HEK293 (cell line): ENCODE data around the gene PAQR7.
"Not testable (repeated sequence)": the region's sequence is repeated elsewhere in the genome, so short reads cannot be mapped to it uniquely, and the experiment has no call there.

Experiments used
- CTCF ChIA-PET: fragments of 350-600 bp; formaldehyde crosslinking; extraction: SDS; loops from one replicate; lab custom pipeline; 2021; ENCODE audit warnings: antibody characterized with exemption; lab: Yijun Ruan, JAX
- POLR2A ChIA-PET: fragments of 300-600 bp; formaldehyde crosslinking; extraction: SDS; loops from one replicate; lab custom pipeline; 2020; ENCODE audit warnings: antibody characterized with exemption, inconsistent platforms; lab: Yijun Ruan, JAX
- H3K27ac ChIP-seq: fragments of 200-500 bp; sonication (Bioruptor generic); 2 replicates; pipeline ENCODE4 v1.5.1; 2014; ENCODE audit warnings: low read depth, low read length, control low read depth, inconsistent platforms; ENCODE audit errors: extremely low read depth
- H3K36me3 ChIP-seq, 2 experiments: fragments of 200-500 bp in 1 of 2; sonication (Bioruptor generic) in 1 of 2; 1 replicate in 1 of 2; 2 replicates in 1 of 2; pipeline ENCODE4 v1.5.1; 2014 to 2017; ENCODE audit warnings: inconsistent platforms in 2 of 2, low read length in 2 of 2; ENCODE audit not compliant: control insufficient read depth in 2 of 2, insufficient read depth in 1 of 2
- H3K4me1 ChIP-seq: fragments of 200-500 bp; sonication (Bioruptor generic); 2 replicates; pipeline ENCODE4 v1.5.1; 2014; ENCODE audit warnings: mild to moderate bottlenecking, low read length, inconsistent platforms; ENCODE audit not compliant: control insufficient read depth, insufficient read depth
- H3K4me3 ChIP-seq: 2 replicates; pipeline ENCODE4 v1.5.1; 2011; ENCODE audit warnings: low read depth, mild to moderate bottlenecking, control low read depth, low read length, moderate library complexity
- H3K9me3 ChIP-seq: fragments of 200-500 bp; sonication (Bioruptor generic); 2 replicates; pipeline ENCODE4 v1.5.1; 2014; ENCODE audit warnings: low read depth, low read length, inconsistent platforms; ENCODE audit not compliant: control insufficient read depth, insufficient read depth
- HOXC10 ChIP-seq: sonication (generic); formaldehyde crosslinking; IDR thresholded peaks from 2 replicates; pipeline ENCODE4 v1.8.1; 2023; ENCODE audit warnings: mild to moderate bottlenecking, missing genetic modification reagents
- SCRT2 ChIP-seq: fragments of 450-650 bp; formaldehyde crosslinking; IDR thresholded peaks from 2 replicates; pipeline ENCODE4 v1.5.1; 2016; ENCODE audit warnings: missing biosample characterization, missing genetic modification characterization
- ZBTB17 ChIP-seq: fragments of 450-650 bp; formaldehyde crosslinking; IDR thresholded peaks from 2 replicates; pipeline ENCODE4 v1.5.1; 2016; ENCODE audit warnings: missing biosample characterization, missing genetic modification characterization
- ZNF654 ChIP-seq: fragments of 450-650 bp; formaldehyde crosslinking; IDR thresholded peaks from 2 replicates; pipeline ENCODE4 v1.5.1; 2016; ENCODE audit warnings: low read depth, missing biosample characterization, missing genetic modification characterization
- TF ChIP-seq, protein P1 (sequence below): fragments of 450-650 bp; formaldehyde crosslinking; IDR thresholded peaks from 2 replicates; pipeline ENCODE4 v1.5.1; 2017; ENCODE audit warnings: missing biosample characterization, missing genetic modification characterization
- TF ChIP-seq, protein P2 (sequence below): fragments of 450-650 bp; formaldehyde crosslinking; IDR thresholded peaks from 2 replicates; pipeline ENCODE4 v1.5.1; 2016; ENCODE audit warnings: missing biosample characterization, missing genetic modification characterization
- TF ChIP-seq, protein P3 (sequence below): fragments of 450-650 bp; IDR thresholded peaks from 2 replicates; pipeline ENCODE4 v1.5.1; 2018; ENCODE audit warnings: missing biosample characterization, mild to moderate bottlenecking, missing genetic modification characterization
- TF ChIP-seq, protein P4 (sequence below): fragments of 450-650 bp; formaldehyde crosslinking; IDR thresholded peaks from 2 replicates; pipeline ENCODE4 v1.5.1; 2016; ENCODE audit warnings: missing biosample characterization, missing genetic modification characterization
- TF ChIP-seq, protein P5 (sequence below): fragments of 450-650 bp; formaldehyde crosslinking; IDR thresholded peaks from 2 replicates; pipeline ENCODE4 v1.5.1; 2016; ENCODE audit warnings: missing biosample characterization, missing genetic modification characterization

PAQR7 gene

DNA sequence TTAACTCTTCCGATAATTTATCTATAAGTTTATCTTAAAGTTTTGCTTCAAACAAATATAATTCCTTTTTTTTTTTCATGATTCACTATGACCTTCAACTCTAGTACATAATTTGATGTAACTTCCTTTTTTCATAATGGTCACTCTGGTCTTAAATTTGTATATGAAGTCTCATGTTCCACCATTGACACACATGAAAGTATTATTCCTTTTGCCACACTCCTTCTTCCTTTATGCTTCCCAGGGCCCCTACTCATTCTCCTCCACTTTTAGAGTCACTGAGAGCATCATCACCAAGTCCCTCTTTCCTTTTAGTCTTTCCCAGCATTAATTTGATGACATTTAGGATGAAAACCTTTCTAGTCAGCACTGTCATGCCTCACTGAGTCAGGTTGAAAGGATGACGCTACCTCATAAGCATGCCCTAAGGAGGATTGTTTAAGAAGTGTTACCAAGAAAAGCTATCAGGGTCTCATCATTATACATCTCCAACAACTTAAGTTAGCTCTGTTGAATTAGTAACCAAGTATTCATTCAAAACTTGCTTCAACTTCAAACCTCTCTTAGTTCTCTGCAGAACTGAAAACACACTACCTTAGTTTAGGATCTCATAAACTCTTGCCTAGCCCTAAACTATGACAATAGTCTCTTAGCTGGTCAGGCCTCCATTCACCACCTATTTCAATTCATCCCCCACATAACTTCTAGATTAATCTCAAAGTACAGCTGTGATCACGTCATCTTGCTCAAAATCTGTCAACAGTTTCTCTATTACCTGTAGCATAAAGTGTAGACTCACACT is 30.8 kb downstream of the PAQR7 start:
- ChIA-PET POLR2A (interaction anchor here (0.6 to 1.5 kb wide), 3 partner anchors 14 to 597 kb away, joined by 3 to 7 read pairs (median 4); partner anchors contain the start of gene RSRP1), CTCF (interaction anchor here (0.6 to 2.0 kb wide), 7 partner anchors 9 to 379 kb away, joined by 3 to 9 read pairs (median 4); no protein-coding TSS in a partner anchor)
- no peaks in the 10 kb centered on the region; a peak in 1 of 3 replicates for H3K36me3 ChIP-seq
- TF ChIP-seq, protein P1, sequence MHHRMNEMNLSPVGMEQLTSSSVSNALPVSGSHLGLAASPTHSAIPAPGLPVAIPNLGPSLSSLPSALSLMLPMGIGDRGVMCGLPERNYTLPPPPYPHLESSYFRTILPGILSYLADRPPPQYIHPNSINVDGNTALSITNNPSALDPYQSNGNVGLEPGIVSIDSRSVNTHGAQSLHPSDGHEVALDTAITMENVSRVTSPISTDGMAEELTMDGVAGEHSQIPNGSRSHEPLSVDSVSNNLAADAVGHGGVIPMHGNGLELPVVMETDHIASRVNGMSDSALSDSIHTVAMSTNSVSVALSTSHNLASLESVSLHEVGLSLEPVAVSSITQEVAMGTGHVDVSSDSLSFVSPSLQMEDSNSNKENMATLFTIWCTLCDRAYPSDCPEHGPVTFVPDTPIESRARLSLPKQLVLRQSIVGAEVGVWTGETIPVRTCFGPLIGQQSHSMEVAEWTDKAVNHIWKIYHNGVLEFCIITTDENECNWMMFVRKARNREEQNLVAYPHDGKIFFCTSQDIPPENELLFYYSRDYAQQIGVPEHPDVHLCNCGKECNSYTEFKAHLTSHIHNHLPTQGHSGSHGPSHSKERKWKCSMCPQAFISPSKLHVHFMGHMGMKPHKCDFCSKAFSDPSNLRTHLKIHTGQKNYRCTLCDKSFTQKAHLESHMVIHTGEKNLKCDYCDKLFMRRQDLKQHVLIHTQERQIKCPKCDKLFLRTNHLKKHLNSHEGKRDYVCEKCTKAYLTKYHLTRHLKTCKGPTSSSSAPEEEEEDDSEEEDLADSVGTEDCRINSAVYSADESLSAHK (tag by site-specific recombination), result no peak
- peak; percentile 58 for TF ChIP-seq SCRT2
- H3K4me3 ChIP-seq, result no peak overlapping the region
- H3K4me1 ChIP-seq, result peaks cover 3% of the 10 kb centered on the region; the same call in 1 of the 2 replicates
- H3K27ac ChIP-seq, result no peak overlapping the region
- H3K9me3 ChIP-seq, result no peaks in the 10 kb centered on the region

DNA sequence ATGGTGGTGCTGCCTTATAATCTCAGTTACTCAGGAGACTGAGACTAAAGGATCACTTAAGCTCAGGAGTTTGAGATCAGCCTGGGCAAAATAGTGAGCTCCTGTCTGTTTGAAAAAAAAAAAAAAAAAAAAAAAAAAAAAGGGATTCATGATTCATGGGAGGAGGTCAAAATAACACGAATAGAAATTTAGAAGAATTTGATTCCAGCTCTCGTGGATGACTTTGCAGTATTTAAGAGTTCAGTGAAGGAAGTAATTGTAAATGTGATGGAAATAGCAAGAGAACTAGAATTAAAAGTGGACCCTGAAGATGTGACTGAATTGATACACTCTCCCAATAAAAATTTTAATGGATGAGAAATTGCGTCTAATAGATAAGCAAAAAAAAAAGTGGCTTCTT is 32.0 kb downstream of the PAQR7 start:
- ChIA-PET CTCF (interaction anchor here (0.6 to 0.7 kb wide), 3 partner anchors 25 to 184 kb away, joined by 3 read pairs; no protein-coding TSS in a partner anchor), POLR2A (interaction anchor here (0.5 kb wide), 1 partner anchor 21 kb away, joined by 5 read pairs; no protein-coding TSS in a partner anchor)
- TF ChIP-seq, protein P2, sequence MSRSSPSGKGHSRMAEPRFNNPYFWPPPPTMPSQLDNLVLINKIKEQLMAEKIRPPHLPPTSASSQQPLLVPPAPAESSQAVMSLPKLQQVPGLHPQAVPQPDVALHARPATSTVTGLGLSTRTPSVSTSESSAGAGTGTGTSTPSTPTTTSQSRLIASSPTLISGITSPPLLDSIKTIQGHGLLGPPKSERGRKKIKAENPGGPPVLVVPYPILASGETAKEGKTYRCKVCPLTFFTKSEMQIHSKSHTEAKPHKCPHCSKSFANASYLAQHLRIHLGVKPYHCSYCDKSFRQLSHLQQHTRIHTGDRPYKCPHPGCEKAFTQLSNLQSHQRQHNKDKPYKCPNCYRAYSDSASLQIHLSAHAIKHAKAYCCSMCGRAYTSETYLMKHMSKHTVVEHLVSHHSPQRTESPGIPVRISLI, result peak; percentile 71; the same call in 1 of the 2 replicates
- TF ChIP-seq, protein P3, sequence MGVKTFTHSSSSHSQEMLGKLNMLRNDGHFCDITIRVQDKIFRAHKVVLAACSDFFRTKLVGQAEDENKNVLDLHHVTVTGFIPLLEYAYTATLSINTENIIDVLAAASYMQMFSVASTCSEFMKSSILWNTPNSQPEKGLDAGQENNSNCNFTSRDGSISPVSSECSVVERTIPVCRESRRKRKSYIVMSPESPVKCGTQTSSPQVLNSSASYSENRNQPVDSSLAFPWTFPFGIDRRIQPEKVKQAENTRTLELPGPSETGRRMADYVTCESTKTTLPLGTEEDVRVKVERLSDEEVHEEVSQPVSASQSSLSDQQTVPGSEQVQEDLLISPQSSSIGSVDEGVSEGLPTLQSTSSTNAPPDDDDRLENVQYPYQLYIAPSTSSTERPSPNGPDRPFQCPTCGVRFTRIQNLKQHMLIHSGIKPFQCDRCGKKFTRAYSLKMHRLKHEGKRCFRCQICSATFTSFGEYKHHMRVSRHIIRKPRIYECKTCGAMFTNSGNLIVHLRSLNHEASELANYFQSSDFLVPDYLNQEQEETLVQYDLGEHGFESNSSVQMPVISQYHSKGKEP (tag by site-specific recombination), result no peak
- no peaks in the 10 kb centered on the region; a peak in 1 of 3 replicates for H3K36me3 ChIP-seq
- H3K9me3 ChIP-seq, result no peaks in the 10 kb centered on the region
- no peak overlapping the region for H3K27ac ChIP-seq
- no peak overlapping the region for H3K4me3 ChIP-seq
- no peaks in the 10 kb centered on the region for H3K4me1 ChIP-seq

DNA sequence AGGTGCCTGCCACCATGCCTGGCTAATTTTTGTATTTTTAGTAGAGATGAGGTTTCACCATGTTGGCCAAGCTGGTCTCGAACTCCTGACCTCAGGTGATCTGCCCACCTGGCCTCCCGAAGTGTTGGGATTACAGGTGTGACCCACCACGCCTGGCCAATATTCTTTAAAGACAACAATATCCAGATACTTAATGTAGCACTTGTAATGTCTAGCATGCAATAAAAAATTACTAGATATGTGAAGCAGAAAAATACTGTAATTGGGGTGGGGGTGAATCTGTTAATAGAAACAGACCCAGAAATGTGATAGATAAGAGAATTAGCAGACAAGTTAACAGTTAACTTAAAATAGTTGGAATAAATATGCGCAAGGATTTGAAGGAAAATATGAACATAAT is 35.7 kb downstream of the PAQR7 start:
- H3K4me1 ChIP-seq, H3K4me3 ChIP-seq, H3K27ac ChIP-seq, H3K9me3 ChIP-seq, POLR2A ChIA-PET: not testable (repeated sequence)
- peak; percentile 48; the same call in 1 of the 2 replicates for TF ChIP-seq SCRT2
- TF ChIP-seq, protein P4, sequence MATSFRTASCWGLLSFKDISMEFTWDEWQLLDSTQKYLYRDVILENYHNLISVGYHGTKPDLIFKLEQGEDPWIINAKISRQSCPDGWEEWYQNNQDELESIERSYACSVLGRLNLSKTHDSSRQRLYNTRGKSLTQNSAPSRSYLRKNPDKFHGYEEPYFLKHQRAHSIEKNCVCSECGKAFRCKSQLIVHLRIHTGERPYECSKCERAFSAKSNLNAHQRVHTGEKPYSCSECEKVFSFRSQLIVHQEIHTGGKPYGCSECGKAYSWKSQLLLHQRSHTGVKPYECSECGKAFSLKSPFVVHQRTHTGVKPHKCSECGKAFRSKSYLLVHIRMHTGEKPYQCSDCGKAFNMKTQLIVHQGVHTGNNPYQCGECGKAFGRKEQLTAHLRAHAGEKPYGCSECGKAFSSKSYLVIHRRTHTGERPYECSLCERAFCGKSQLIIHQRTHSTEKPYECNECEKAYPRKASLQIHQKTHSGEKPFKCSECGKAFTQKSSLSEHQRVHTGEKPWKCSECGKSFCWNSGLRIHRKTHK (tag by site-specific recombination), result peak; percentile 99
- CTCF ChIA-PET, result interaction anchor here (0.7 to 1.8 kb wide), 2 partner anchors 9 to 1298 kb away, joined by 3 to 4 read pairs; no protein-coding TSS in a partner anchor
- peaks cover 0 to 25% of the 10 kb centered on the region in 2 experiments; a peak in 2 of 3 replicates for H3K36me3 ChIP-seq

DNA sequence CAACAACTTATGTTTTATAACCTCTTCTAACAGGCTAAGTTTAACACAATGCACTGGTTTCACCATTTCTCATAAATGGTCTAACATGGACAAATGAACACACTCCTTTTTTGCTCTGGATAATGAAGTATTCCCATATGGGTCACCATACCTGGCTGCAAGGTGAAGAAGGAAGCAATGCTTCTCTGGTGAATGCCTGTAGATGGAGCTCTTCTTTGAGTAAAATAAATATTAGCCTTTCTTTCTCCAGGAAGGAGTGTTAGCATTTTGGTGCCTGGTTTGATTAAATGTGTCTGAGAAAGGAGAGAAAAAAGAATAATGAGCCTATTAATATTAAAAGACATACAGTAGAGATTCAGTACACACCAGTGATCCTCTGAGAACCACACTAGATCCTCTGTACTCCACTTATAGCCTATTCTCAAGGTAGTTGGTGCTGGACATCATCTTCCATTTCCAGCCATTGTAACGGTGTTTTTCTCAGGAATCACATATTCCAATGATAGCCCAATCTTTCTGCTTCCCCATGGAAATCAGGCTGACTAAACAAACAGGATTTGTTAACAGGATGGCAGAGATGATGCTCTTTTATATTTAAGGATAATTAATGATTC is 38.1 kb downstream of the PAQR7 start:
- TF ChIP-seq, protein P5, sequence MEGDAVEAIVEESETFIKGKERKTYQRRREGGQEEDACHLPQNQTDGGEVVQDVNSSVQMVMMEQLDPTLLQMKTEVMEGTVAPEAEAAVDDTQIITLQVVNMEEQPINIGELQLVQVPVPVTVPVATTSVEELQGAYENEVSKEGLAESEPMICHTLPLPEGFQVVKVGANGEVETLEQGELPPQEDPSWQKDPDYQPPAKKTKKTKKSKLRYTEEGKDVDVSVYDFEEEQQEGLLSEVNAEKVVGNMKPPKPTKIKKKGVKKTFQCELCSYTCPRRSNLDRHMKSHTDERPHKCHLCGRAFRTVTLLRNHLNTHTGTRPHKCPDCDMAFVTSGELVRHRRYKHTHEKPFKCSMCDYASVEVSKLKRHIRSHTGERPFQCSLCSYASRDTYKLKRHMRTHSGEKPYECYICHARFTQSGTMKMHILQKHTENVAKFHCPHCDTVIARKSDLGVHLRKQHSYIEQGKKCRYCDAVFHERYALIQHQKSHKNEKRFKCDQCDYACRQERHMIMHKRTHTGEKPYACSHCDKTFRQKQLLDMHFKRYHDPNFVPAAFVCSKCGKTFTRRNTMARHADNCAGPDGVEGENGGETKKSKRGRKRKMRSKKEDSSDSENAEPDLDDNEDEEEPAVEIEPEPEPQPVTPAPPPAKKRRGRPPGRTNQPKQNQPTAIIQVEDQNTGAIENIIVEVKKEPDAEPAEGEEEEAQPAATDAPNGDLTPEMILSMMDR (tag by site-specific recombination), result 0 out of 2 replicates have a peak, but pooled peaks have one; percentile 13
- TF ChIP-seq ZNF654 (peak; percentile 28; the same call in 1 of the 2 replicates), HOXC10 (CRISPR knock-in tag) (no peak), ZBTB17 (tag by site-specific recombination) (peak; percentile 43)
- Histone ChIP-seq H3K36me3 (peaks cover 8 to 49% of the 10 kb centered on the region in 2 experiments; a peak in 2 of 3 replicates), H3K4me3 (no peak overlapping the region), H3K9me3 (no peaks in the 10 kb centered on the region), H3K27ac (no peak overlapping the region), H3K4me1 (no peaks in the 10 kb centered on the region)
- CTCF ChIA-PET, result interaction anchor here (0.8 to 1.3 kb wide), 4 partner anchors 9 to 58 kb away, joined by 3 to 4 read pairs (median 3); no protein-coding TSS in a partner anchor
- POLR2A ChIA-PET, result no interaction called here
